Kidney (tissue), 14 donors: ENCODE results near the gene CDK14. TPM values are rescaled to one million over a fixed set of nuclear protein-coding genes. Genes with fewer than 3 reads are reported as not detected.

Experiments
- DNase-seq, 5 donors: peaks; one replicate each; pipeline ENCODE4 v3.0.0-alpha.2; 2013 to 2020
- FAIRE-seq: peaks from 2 replicates; lab custom pipeline; 2012; peaks lifted over from hg19 to GRCh38; lab: Jason Lieb, UNC
- H3K27ac ChIP-seq, 2 donors: one replicate each; pipeline ENCODE4 v1.7.0; 2013; ENCODE audit warnings: low read depth in 2 of 2, low read length in 2 of 2, inconsistent platforms in 1 of 2
- H3K27me3 ChIP-seq: one replicate; pipeline ENCODE4 v1.7.1; 2013; ENCODE audit warnings: low read length, inconsistent platforms; ENCODE audit not compliant: control insufficient read depth, insufficient read depth
- H3K36me3 ChIP-seq, 3 donors: one replicate each; pipeline versions ENCODE4 v1.7.0 to v1.7.1; 2013; ENCODE audit warnings: low read length in 3 of 3, control low read depth in 1 of 3, inconsistent platforms in 1 of 3; ENCODE audit not compliant: insufficient read depth in 3 of 3, control insufficient read depth in 2 of 3
- H3K4me1 ChIP-seq, 3 donors: one replicate each; pipeline versions ENCODE4 v1.7.0 to v1.7.1; 2013; ENCODE audit warnings: low read length in 3 of 3, inconsistent platforms in 1 of 3, low read depth in 1 of 3; ENCODE audit not compliant: control insufficient read depth in 2 of 3, insufficient read depth in 2 of 3
- H3K4me3 ChIP-seq, 3 donors: one replicate each; pipeline versions ENCODE4 v1.7.0 to v1.8.1; 2013; ENCODE audit warnings: low read length in 3 of 3, control low read depth in 1 of 3, inconsistent platforms in 1 of 3
- H3K9ac ChIP-seq, 3 donors: one replicate each; pipeline versions ENCODE4 v1.7.0 to v1.7.1; 2013; ENCODE audit warnings: low read length in 3 of 3, control low read depth in 1 of 3, inconsistent platforms in 1 of 3
- H3K9me3 ChIP-seq, 3 donors: one replicate each; pipeline versions ENCODE4 v1.7.0 to v1.7.1; 2013; ENCODE audit warnings: low read length in 3 of 3, control low read depth in 1 of 3, inconsistent platforms in 1 of 3; ENCODE audit not compliant: control insufficient read depth in 2 of 3, insufficient read depth in 1 of 3
- intact Hi-C: fragments of 100-400 bp; cut with DNase I; formaldehyde crosslinking; loops from one replicate; pipeline ENCODE4 v1.11.1; 2022
- polyA plus RNA-seq: library from polyadenylated mRNA; stranded (reverse); fragments of 350-450 nt; fragmentation: Illumina TruSeq; extraction: RNeasy Lipid Tissue Mini Kit (QIAGEN cat#74804); gene quantifications from one replicate; pipeline ENCODE4 v1.2.3, GENCODE V29; 2014; ENCODE audit warnings: low read depth, low replicate concordance; ENCODE audit not compliant: insufficient read depth
- total RNA-seq: library from RNA; stranded (reverse); fragmentation: NEBNext Ultra II Directional; extraction: Animal tissue kit (Norgen Biotek cat#: 25700); gene quantifications from one replicate; pipeline ENCODE4 v1.2.1, GENCODE V29; 2021
- TF ChIP-seq, protein P1 (sequence below): IDR thresholded peaks from 3 replicates; pipeline ENCODE4 v1.5.1; 2012; ENCODE audit warnings: mild to moderate bottlenecking, moderate library complexity, borderline replicate concordance; ENCODE audit not compliant: insufficient read depth; ENCODE audit errors: extremely low read depth
- donor health status: control.
- donor health status: control.
- donor health status: control.
- donor health status: control.
- donor health status: control.
- donor health status: DM: yes; HTN: yes; CAD: no.
- donor health status: Normal renal cell carcinoma (clear cell type).

The CDK14 gene
- total and polyA plus RNA-seq, 2 donors from 2014 or later: 11.9 to 33.9 TPM

- Histone ChIP-seq H3K4me3 (no peak overlapping the region), H3K9me3 (no peaks in the 10 kb centered on the region), H3K27me3 (no peaks in the 10 kb centered on the region), H3K27ac (no peak overlapping the region), H3K9ac (no peak overlapping the region), H3K4me1 (no peaks in the 10 kb centered on the region), H3K36me3 (no peaks in the 10 kb centered on the region)
- no peak for FAIRE-seq
- DNase-seq: no peak
- TF ChIP-seq, protein P1, sequence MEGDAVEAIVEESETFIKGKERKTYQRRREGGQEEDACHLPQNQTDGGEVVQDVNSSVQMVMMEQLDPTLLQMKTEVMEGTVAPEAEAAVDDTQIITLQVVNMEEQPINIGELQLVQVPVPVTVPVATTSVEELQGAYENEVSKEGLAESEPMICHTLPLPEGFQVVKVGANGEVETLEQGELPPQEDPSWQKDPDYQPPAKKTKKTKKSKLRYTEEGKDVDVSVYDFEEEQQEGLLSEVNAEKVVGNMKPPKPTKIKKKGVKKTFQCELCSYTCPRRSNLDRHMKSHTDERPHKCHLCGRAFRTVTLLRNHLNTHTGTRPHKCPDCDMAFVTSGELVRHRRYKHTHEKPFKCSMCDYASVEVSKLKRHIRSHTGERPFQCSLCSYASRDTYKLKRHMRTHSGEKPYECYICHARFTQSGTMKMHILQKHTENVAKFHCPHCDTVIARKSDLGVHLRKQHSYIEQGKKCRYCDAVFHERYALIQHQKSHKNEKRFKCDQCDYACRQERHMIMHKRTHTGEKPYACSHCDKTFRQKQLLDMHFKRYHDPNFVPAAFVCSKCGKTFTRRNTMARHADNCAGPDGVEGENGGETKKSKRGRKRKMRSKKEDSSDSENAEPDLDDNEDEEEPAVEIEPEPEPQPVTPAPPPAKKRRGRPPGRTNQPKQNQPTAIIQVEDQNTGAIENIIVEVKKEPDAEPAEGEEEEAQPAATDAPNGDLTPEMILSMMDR: no peak
- intact Hi-C loops: no loop called here
Measured at GRCh38 chr7:90965211-90965610, 369.1 kb downstream of the CDK14 start.

DNA sequence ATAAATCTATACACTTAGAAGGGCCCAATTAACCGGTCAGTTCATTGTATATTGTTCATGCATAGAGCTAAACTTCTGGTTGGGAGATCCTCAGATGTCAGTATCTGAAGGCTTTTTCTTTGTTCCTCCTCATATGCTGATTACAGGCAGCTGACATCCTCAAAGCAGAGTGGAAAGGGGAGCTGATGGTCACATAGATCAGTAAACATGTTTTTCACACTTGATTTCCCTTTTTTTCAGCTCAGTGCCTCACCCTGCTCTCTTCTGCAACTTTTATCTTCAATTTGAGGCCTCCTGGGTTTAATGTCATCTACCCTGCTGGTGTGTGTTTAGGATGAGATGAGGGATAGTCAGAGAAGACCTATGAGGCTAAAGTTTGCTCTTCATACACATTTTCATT, 370.2 kb downstream of the CDK14 start:
- no peaks in the 10 kb centered on the region for H3K27me3 ChIP-seq
- TF ChIP-seq, protein P1: no peak
- no peaks in the 10 kb centered on the region for H3K4me1 ChIP-seq
- intact Hi-C loops: no loop called here
- H3K36me3 ChIP-seq: no peaks in the 10 kb centered on the region
- H3K4me3 ChIP-seq: no peak overlapping the region
- no peak for DNase-seq
- FAIRE-seq: no peak
- H3K27ac ChIP-seq: no peak overlapping the region
- H3K9me3 ChIP-seq: no peaks in the 10 kb centered on the region
- H3K9ac ChIP-seq: no peak overlapping the region

GRCh38 chr7:90968871-90969270, 372.8 kb downstream of the CDK14 start:
- TF ChIP-seq, protein P1: no peak
- no peaks in the 10 kb centered on the region for H3K36me3 ChIP-seq
- H3K9me3 ChIP-seq: no peaks in the 10 kb centered on the region
- no peaks in the 10 kb centered on the region for H3K27me3 ChIP-seq
- FAIRE-seq (no peak), DNase-seq (no peak)
- no peaks in the 10 kb centered on the region for H3K4me1 ChIP-seq
- intact Hi-C loops: no loop called here
- H3K4me3 ChIP-seq: no peak overlapping the region
- no peak overlapping the region for H3K9ac ChIP-seq
- no peak overlapping the region for H3K27ac ChIP-seq

DNA sequence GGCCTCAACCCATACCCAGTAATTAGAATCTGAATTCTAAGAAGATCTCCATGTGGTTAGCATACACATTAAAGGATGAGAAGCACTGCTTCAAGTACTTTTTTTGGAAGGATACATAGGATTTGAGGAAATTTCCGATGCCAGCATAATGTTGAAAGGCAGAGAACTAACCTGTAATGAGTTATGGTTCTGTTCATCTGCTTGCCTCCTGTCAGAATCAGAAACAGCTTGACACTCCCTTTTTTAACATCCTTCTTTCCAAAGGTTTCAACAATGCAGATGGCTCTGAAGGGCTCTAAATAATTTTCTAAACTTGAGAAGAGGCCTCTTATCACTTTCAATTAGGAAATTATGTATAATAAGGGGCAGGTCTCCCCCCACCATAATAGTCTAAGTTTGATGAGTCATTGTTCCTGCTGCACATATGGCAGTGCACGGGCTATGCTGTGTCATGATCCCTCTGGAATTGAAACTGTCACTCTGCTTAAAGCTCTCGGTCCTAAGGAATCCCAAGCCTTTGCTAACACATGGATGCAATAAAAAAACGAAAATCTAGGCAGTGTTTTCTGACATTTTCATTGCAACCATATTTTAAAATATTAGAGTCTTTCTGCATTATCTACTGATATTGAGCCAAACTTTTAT, 376.9 kb downstream of the CDK14 start:
- Histone ChIP-seq H3K9me3 (no peaks in the 10 kb centered on the region), H3K4me1 (no peaks in the 10 kb centered on the region), H3K9ac (no peak overlapping the region), H3K27me3 (no peaks in the 10 kb centered on the region), H3K4me3 (no peak overlapping the region), H3K36me3 (no peaks in the 10 kb centered on the region), H3K27ac (no peak overlapping the region)
- intact Hi-C loops: no loop called here
- peak in 1 of 5 donors; percentile 20 for DNase-seq
- FAIRE-seq: no peak
- TF ChIP-seq, protein P1: no peak
